HepG2 (cell line): ENCODE measurements around the gene NOTCH4. TPM values are rescaled to one million over a fixed set of nuclear protein-coding genes. Genes with fewer than 3 reads are reported as not detected.

Experiments
- AGO2 ChIP-seq: fragments of 200-400 bp; formaldehyde crosslinking; optimal IDR thresholded peaks from 2 replicates; pipeline ENCODE3; 2017; ENCODE audit warnings: mild to moderate bottlenecking, low read depth, low read length, moderate library complexity
- HDAC2 ChIP-seq: sonication (generic); formaldehyde crosslinking; IDR thresholded peaks from 2 replicates; pipeline ENCODE4 v1.4.0; 2020; ENCODE audit warnings: missing genetic modification reagents
- POLR2A ChIP-seq, 2 experiments: IDR thresholded peaks; 2 replicates each; pipeline ENCODE4 v1.6.1; 2011; ENCODE audit warnings: low read depth in 2 of 2, low read length in 2 of 2, mild to moderate bottlenecking in 1 of 2, moderate library complexity in 1 of 2; ENCODE audit not compliant: insufficient read depth in 1 of 2
- RXRA ChIP-seq: sonication (generic); formaldehyde crosslinking; IDR thresholded peaks from 2 replicates; pipeline ENCODE4 v1.5.1; 2020; ENCODE audit warnings: missing genetic modification reagents
- SALL2 ChIP-seq: sonication (generic); formaldehyde crosslinking; IDR thresholded peaks from 2 replicates; pipeline ENCODE4 v1.8.1; 2023; ENCODE audit warnings: mild to moderate bottlenecking, missing genetic modification reagents, inconsistent platforms
- SOX5 ChIP-seq: IDR thresholded peaks from 2 replicates; pipeline ENCODE4 v1.6.1; 2016; ENCODE audit warnings: borderline replicate concordance
- TBX2 ChIP-seq: sonication (generic); formaldehyde crosslinking; IDR thresholded peaks from 2 replicates; pipeline ENCODE4 v1.5.0; 2020; ENCODE audit warnings: missing genetic modification reagents, mild to moderate bottlenecking, borderline replicate concordance
- ZNF446 ChIP-seq: sonication (generic); formaldehyde crosslinking; IDR thresholded peaks from 2 replicates; pipeline ENCODE4 v1.5.0; 2020; ENCODE audit warnings: mild to moderate bottlenecking, missing genetic modification reagents
- ZNF75D ChIP-seq: sonication (generic); formaldehyde crosslinking; IDR thresholded peaks from 2 replicates; pipeline ENCODE4 v1.8.1; 2023; ENCODE audit warnings: missing genetic modification reagents, mild to moderate bottlenecking, borderline replicate concordance
- polyA plus RNA-seq, 8 experiments: library from polyadenylated mRNA; depleted of rRNA in 3 of 8; stranded (reverse) in 7 of 8; unstranded in 1 of 8; fragments of >200 nt; fragmentation: Illumina TruSeq in 4 of 8; extraction: Trizol in 4 of 8; gene quantifications; 2 replicates each; pipeline versions ENCODE4 v1.2.1 to v1.2.3, GENCODE V29; 2011 to 2016; ENCODE audit warnings: low read depth in 4 of 8, missing spikeins in 1 of 8, mixed read lengths in 1 of 8; ENCODE audit not compliant: insufficient read depth in 1 of 8
- total RNA-seq, 5 experiments: library from RNA; depleted of rRNA; stranded (reverse); fragments of >200 nt; fragmentation: Illumina TruSeq; extraction: Trizol; gene quantifications; 2 replicates each; pipeline ENCODE4 v1.2.3, GENCODE V29; 2016; ENCODE audit warnings: low read depth in 1 of 5
- TF ChIP-seq, protein P1 (sequence below), 2 experiments: fragments of 450-650 bp in 1 of 2; sonication (generic) in 1 of 2; formaldehyde crosslinking in 1 of 2; IDR thresholded peaks; 2 replicates each; pipeline versions ENCODE4 v1.6.1 to v1.8.0; 2016 to 2022; ENCODE audit warnings: antibody characterized with exemption in 1 of 2, mild to moderate bottlenecking in 1 of 2, missing genetic modification reagents in 1 of 2
- TF ChIP-seq, protein P2 (sequence below): sonication (generic); formaldehyde crosslinking; IDR thresholded peaks from 2 replicates; pipeline ENCODE4 v1.5.1; 2020; ENCODE audit warnings: mild to moderate bottlenecking, moderate library complexity, missing genetic modification reagents

The NOTCH4 gene
- total and polyA plus RNA-seq, 2 of the 13 experiments (the other 11 are each of a cell fraction or from before 2014, with no cell fraction given) = 0.51 to 0.83 TPM

DNA sequence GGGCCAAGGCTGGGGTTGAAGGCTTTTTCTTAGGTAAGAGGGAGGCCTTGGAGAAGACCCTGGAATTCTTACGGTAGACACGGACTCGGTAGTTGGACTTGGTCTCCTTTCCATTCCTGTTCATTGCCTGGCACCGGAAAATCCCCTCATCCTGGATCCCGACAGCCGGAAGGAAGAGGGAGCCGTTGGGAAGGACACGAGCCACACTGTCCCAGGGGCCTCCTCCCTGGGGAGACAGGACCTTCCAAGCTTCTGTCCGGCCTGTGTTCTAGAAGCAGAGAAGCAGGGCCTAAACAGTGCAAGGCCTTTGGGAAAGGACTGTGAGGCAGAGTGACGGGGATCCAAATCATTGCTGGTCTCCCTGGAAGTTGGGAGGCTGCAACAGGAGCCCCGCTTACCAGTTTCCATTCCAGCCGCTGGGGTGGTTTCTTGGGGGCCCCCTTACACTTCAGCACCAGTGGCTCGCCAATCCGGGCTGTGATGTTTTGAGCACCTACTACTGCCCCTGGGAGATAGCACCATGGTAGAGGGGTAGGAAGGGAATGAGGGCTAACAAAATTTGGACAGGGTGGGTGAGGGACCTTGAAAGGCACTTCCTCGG, 40.3 kb downstream of the NOTCH4 start (continued):
- TF ChIP-seq, protein P1, sequence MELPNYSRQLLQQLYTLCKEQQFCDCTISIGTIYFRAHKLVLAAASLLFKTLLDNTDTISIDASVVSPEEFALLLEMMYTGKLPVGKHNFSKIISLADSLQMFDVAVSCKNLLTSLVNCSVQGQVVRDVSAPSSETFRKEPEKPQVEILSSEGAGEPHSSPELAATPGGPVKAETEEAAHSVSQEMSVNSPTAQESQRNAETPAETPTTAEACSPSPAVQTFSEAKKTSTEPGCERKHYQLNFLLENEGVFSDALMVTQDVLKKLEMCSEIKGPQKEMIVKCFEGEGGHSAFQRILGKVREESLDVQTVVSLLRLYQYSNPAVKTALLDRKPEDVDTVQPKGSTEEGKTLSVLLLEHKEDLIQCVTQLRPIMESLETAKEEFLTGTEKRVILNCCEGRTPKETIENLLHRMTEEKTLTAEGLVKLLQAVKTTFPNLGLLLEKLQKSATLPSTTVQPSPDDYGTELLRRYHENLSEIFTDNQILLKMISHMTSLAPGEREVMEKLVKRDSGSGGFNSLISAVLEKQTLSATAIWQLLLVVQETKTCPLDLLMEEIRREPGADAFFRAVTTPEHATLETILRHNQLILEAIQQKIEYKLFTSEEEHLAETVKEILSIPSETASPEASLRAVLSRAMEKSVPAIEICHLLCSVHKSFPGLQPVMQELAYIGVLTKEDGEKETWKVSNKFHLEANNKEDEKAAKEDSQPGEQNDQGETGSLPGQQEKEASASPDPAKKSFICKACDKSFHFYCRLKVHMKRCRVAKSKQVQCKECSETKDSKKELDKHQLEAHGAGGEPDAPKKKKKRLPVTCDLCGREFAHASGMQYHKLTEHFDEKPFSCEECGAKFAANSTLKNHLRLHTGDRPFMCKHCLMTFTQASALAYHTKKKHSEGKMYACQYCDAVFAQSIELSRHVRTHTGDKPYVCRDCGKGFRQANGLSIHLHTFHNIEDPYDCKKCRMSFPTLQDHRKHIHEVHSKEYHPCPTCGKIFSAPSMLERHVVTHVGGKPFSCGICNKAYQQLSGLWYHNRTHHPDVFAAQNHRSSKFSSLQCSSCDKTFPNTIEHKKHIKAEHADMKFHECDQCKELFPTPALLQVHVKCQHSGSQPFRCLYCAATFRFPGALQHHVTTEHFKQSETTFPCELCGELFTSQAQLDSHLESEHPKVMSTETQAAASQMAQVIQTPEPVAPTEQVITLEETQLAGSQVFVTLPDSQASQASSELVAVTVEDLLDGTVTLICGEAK (IDR thresholded peaks at IDR 0.05) = no peak
- TF ChIP-seq, protein P1 (CRISPR knock-in tag; IDR thresholded peaks at IDR 0.05) = no peak
- TF ChIP-seq POLR2A (IDR thresholded peaks at IDR 0.05; ENCODE audit: insufficient read depth in 1 of 2, low read depth in 2 of 2, low read length in 2 of 2) (0 out of 4 replicates have a peak, but pooled peaks of 1 of the 2 experiments have one; percentile 3), TBX2 (no peak), ZNF446 (CRISPR knock-in tag) (0 out of 2 replicates have a peak, but pooled peaks have one; percentile 9), AGO2 (peak; percentile 79), ZNF75D (CRISPR knock-in tag) (no peak), SOX5 (no peak), SALL2 (no peak), HDAC2 (CRISPR knock-in tag) (no peak), RXRA (CRISPR knock-in tag) (0 out of 2 replicates have a peak, but pooled peaks have one; percentile 2)
- TF ChIP-seq, protein P2, sequence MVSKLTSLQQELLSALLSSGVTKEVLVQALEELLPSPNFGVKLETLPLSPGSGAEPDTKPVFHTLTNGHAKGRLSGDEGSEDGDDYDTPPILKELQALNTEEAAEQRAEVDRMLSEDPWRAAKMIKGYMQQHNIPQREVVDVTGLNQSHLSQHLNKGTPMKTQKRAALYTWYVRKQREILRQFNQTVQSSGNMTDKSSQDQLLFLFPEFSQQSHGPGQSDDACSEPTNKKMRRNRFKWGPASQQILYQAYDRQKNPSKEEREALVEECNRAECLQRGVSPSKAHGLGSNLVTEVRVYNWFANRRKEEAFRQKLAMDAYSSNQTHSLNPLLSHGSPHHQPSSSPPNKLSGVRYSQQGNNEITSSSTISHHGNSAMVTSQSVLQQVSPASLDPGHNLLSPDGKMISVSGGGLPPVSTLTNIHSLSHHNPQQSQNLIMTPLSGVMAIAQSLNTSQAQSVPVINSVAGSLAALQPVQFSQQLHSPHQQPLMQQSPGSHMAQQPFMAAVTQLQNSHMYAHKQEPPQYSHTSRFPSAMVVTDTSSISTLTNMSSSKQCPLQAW = no peak
